HCT116 (cell line): ENCODE measurements around the gene SH3TC1.

Experiments used
- EGR1 ChIP-seq: IDR thresholded peaks from 2 replicates; pipeline ENCODE4 v1.6.1; 2012; ENCODE audit warnings: low read depth
- EZH2 ChIP-seq: fragments of 200-600 bp; sonication (generic); IDR thresholded peaks from 2 replicates; pipeline ENCODE4 v1.6.1; 2017; ENCODE audit warnings: antibody characterized with exemption, mixed run types
- EZH2phosphoT487 ChIP-seq: fragments of 200-600 bp; IDR thresholded peaks from 2 replicates; pipeline ENCODE4 v1.6.1; 2018; ENCODE audit warnings: antibody characterized with exemption, borderline replicate concordance
- POLR2A ChIP-seq: IDR thresholded peaks from 2 replicates; pipeline ENCODE4 v1.7.0; 2011; ENCODE audit warnings: borderline replicate concordance; ENCODE audit not compliant: insufficient read depth, insufficient read length; ENCODE audit errors: extremely low read depth
- POLR2AphosphoS5 ChIP-seq: IDR thresholded peaks from 2 replicates; pipeline ENCODE4 v1.6.1; 2011; ENCODE audit warnings: mild to moderate bottlenecking, low read depth, low read length, moderate library complexity
- SIN3A ChIP-seq: IDR thresholded peaks from 2 replicates; pipeline ENCODE4 v1.6.1; 2012; ENCODE audit warnings: low read depth
- SP1 ChIP-seq: IDR thresholded peaks from 2 replicates; pipeline ENCODE4 v1.6.1; 2012; ENCODE audit warnings: low read depth
- ZFX ChIP-seq: fragments of 450-650 bp; IDR thresholded peaks from 2 replicates; pipeline ENCODE4 v1.6.1; 2017
- TF ChIP-seq, protein P1 (sequence below), 3 experiments: fragments of 200-600 bp in 1 of 3; sonication (generic) in 1 of 3; IDR thresholded peaks in 2 of 3; conservative IDR thresholded peaks in 1 of 3; 2 replicates each; pipeline ENCODE4 v1.5.1; 2012 to 2017; ENCODE audit warnings: low read depth in 2 of 3, low read length in 2 of 3, antibody characterized with exemption in 1 of 3, borderline replicate concordance in 1 of 3, control low read depth in 1 of 3, mild to moderate bottlenecking in 1 of 3, mixed read lengths in 1 of 3, mixed run types in 1 of 3, moderate library complexity in 1 of 3; ENCODE audit not compliant: insufficient read depth in 1 of 3
- TF ChIP-seq, protein P2 (sequence below): IDR thresholded peaks from 2 replicates; pipeline ENCODE4 v1.6.1; 2012

DNA sequence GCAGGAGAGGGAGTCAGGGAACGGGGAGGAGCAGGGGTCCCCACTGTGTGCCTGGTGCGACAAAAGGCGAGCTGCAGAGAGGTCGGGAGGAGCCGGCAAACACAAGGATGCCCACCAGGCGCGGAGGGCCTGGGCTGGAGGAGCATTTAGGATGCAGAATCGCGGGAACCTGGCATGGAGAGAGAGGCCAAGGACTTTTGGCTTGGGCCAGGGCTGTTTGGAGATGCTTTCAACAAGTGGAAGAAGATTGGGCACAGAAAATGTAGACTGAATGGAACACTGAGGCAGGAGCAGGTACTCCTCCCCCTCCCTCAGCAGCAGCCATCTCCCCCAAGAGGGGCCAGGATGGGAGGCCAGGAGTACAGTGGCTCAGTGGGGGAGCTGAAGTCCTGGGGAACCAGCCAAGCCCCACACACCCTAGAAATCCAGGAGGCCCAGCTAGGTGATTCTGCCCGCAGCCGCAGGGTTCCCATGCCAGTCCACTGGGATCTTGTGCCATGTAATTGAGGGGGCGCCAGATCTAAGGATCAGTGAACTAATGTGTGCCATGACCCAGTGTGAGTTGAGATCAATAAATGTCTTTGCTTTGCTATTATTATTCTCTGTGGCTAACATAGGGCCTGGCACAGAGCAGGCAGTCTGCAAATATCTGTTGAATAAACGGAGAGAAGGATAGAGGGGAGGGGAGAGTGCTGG is 39.4 kb upstream of the SH3TC1 start:
- TF ChIP-seq, protein P1, sequence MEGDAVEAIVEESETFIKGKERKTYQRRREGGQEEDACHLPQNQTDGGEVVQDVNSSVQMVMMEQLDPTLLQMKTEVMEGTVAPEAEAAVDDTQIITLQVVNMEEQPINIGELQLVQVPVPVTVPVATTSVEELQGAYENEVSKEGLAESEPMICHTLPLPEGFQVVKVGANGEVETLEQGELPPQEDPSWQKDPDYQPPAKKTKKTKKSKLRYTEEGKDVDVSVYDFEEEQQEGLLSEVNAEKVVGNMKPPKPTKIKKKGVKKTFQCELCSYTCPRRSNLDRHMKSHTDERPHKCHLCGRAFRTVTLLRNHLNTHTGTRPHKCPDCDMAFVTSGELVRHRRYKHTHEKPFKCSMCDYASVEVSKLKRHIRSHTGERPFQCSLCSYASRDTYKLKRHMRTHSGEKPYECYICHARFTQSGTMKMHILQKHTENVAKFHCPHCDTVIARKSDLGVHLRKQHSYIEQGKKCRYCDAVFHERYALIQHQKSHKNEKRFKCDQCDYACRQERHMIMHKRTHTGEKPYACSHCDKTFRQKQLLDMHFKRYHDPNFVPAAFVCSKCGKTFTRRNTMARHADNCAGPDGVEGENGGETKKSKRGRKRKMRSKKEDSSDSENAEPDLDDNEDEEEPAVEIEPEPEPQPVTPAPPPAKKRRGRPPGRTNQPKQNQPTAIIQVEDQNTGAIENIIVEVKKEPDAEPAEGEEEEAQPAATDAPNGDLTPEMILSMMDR (IDR thresholded peaks at IDR 0.05 in 2 of 3, conservative IDR thresholded peaks at IDR 0.05 in 1 of 3; ENCODE audit: borderline replicate concordance in 1 of 3, insufficient read depth in 1 of 3, low read depth in 2 of 3, low read length in 2 of 3), result no peak
- TF ChIP-seq POLR2A, result no peak
- no peak for TF ChIP-seq SP1
- TF ChIP-seq, protein P2, sequence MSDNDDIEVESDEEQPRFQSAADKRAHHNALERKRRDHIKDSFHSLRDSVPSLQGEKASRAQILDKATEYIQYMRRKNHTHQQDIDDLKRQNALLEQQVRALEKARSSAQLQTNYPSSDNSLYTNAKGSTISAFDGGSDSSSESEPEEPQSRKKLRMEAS, result no peak
- no peak for TF ChIP-seq EGR1
- no peak for TF ChIP-seq POLR2AphosphoS5
- TF ChIP-seq EZH2, result no peak
- TF ChIP-seq SIN3A, result no peak
- TF ChIP-seq EZH2phosphoT487, result no peak
- no peak for TF ChIP-seq ZFX
